ENCODE data around the gene FBXW11.
"Not testable (repeated sequence)": the region's sequence is repeated elsewhere in the genome, so short reads cannot be mapped to it uniquely, and the experiment has no call there.

The FBXW11 gene

GRCh38 chr5:171979606-171980005, 26.8 kb downstream of the FBXW11 start:
- DNase-seq, result no peak

- no peak for DNase-seq
These were observed 27.9 kb downstream of the FBXW11 start for GRCh38 chr5:171978519-171978918.

- DNase-seq, result no peak
These were observed 28.4 kb downstream of the FBXW11 start for GRCh38 chr5:171978016-171978415.

- DNase-seq, result not testable (repeated sequence)
These were observed 29.0 kb downstream of the FBXW11 start for GRCh38 chr5:171977244-171977950.

- DNase-seq, result no peak
These were observed 30.4 kb downstream of the FBXW11 start for GRCh38 chr5:171975877-171976667.

GRCh38 chr5:171975262-171975876, 31.1 kb downstream of the FBXW11 start:
- DNase-seq, result no peak

- no peak for DNase-seq
These were observed 35.6 kb downstream of the FBXW11 start for GRCh38 chr5:171970826-171971225.

- no peak for DNase-seq
These were observed 37.1 kb downstream of the FBXW11 start for GRCh38 chr5:171969288-171969880.

- no peak for DNase-seq
These were observed 37.9 kb downstream of the FBXW11 start for GRCh38 chr5:171968531-171968930.

GRCh38 chr5:171966964-171967363, 39.5 kb downstream of the FBXW11 start:
- no peak for DNase-seq

- no peak for DNase-seq
These were observed 40.2 kb downstream of the FBXW11 start for GRCh38 chr5:171966270-171966669.

- no peak for DNase-seq
These were observed 40.7 kb downstream of the FBXW11 start for GRCh38 chr5:171965745-171966144.

GRCh38 chr5:171963416-171963815, 43.0 kb downstream of the FBXW11 start:
- DNase-seq, result no peak

GRCh38 chr5:171961117-171961516, 45.3 kb downstream of the FBXW11 start:
- no peak for DNase-seq

GRCh38 chr5:171957591-171958251, 48.7 kb downstream of the FBXW11 start:
- DNase-seq, result no peak

- DNase-seq, result no peak
These were observed 49.4 kb downstream of the FBXW11 start for GRCh38 chr5:171956887-171957495.

GRCh38 chr5:171956314-171956713, 50.1 kb downstream of the FBXW11 start:
- DNase-seq, result no peak

- no peak for DNase-seq
These were observed 50.7 kb downstream of the FBXW11 start for GRCh38 chr5:171955761-171956160.

GRCh38 chr5:171954721-171955120, 51.7 kb downstream of the FBXW11 start:
- DNase-seq, result no peak

- DNase-seq, result no peak
These were observed 52.4 kb downstream of the FBXW11 start for GRCh38 chr5:171953860-171954701.

- no peak for DNase-seq
These were observed 54.4 kb downstream of the FBXW11 start for GRCh38 chr5:171952021-171952420.

GRCh38 chr5:171951218-171951617, 55.2 kb downstream of the FBXW11 start:
- DNase-seq, result no peak
